Karpas-422 (cell line): ENCODE measurements around the gene IL2RG. TPM values are rescaled to one million over a fixed set of nuclear protein-coding genes. Genes with fewer than 3 reads are reported as not detected.

Experiments used
- DNase-seq: peaks from one replicate; pipeline ENCODE4 v3.0.0-alpha.2; 2015
- H2AFZ ChIP-seq: fragments of 200-600 bp; sonication (generic); 2 replicates; pipeline ENCODE4 v1.6.1; 2014; ENCODE audit warnings: antibody characterized with exemption, low read length, mixed read lengths
- H3K27ac ChIP-seq: fragments of 200-600 bp; sonication (generic); 2 replicates; pipeline ENCODE4 v1.5.1; 2014; ENCODE audit warnings: mild to moderate bottlenecking, low read length, moderate library complexity
- H3K27me3 ChIP-seq: fragments of 200-600 bp; sonication (generic); 2 replicates; pipeline ENCODE4 v1.6.1; 2014; ENCODE audit warnings: low read length, mixed read lengths
- H3K36me3 ChIP-seq: fragments of 200-600 bp; sonication (generic); 2 replicates; pipeline ENCODE4 v1.6.1; 2014; ENCODE audit warnings: low read length, mixed read lengths; ENCODE audit not compliant: insufficient read depth
- H3K4me1 ChIP-seq: fragments of 200-600 bp; sonication (generic); 2 replicates; pipeline ENCODE4 v1.6.1; 2014; ENCODE audit warnings: mild to moderate bottlenecking, low read length, mixed read lengths
- H3K4me2 ChIP-seq: fragments of 200-600 bp; sonication (generic); 2 replicates; pipeline ENCODE4 v1.6.1; 2014; ENCODE audit warnings: low read length, low read depth, mild to moderate bottlenecking; ENCODE audit not compliant: poor library complexity, severe bottlenecking
- H3K4me3 ChIP-seq: fragments of 200-600 bp; sonication (generic); 2 replicates; pipeline ENCODE4 v1.5.1; 2014; ENCODE audit warnings: mild to moderate bottlenecking, antibody characterized with exemption, low read length, mixed read lengths
- H3K79me2 ChIP-seq: fragments of 200-600 bp; sonication (generic); 2 replicates; pipeline ENCODE4 v1.6.1; 2014; ENCODE audit warnings: mild to moderate bottlenecking, low read length, mixed read lengths
- H3K9ac ChIP-seq: fragments of 200-600 bp; sonication (generic); 2 replicates; pipeline ENCODE4 v1.6.0; 2014; ENCODE audit warnings: low read length
- H3K9me2 ChIP-seq: fragments of 200-600 bp; sonication (generic), shearing (Covaris generic); replicated peaks from 2 replicates; pipeline ENCODE4 v1.6.0; 2014; ENCODE audit warnings: mild to moderate bottlenecking, low read length, moderate library complexity; ENCODE audit not compliant: insufficient read depth
- H3K9me3 ChIP-seq: fragments of 300-700, 200-600 bp; sonication (generic); 2 replicates; pipeline ENCODE4 v1.6.1; 2014; ENCODE audit warnings: low read length, mixed read lengths
- H4K20me1 ChIP-seq: fragments of 200-600 bp; sonication (generic); 2 replicates; pipeline ENCODE4 v1.6.1; 2014; ENCODE audit warnings: mild to moderate bottlenecking, antibody characterized with exemption, low read length, low read depth; ENCODE audit not compliant: insufficient read depth
- total RNA-seq: library from RNA; depleted of rRNA; stranded (reverse); fragments of >200 nt; shearing (Covaris generic); gene quantifications from 2 replicates; pipeline ENCODE4 v1.2.3, GENCODE V29; 2014; ENCODE audit warnings: low replicate concordance

The IL2RG gene
- total RNA-seq, 1 experiment from 2014 or later = 9.1 TPM

DNA sequence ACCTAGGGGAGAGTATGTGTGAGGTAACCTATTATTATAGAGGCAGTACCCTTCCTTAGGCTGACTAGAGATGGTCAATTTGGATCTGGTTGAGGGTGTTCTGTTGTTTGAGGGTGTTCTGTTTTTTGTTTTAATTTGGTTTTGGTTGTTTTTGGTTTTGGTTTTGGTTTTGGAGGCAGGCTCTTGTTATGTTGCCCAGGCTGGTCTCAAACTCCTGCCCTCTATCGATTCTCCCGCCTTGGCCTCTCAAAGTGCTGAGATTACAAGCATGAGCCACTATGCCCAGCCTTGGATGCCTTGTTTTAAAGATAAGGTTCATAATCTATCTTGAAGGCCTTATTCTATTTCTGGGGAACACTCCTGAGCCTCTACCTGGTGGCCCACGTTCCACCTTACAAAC lies 5.7 kb downstream of the IL2RG start:
- Histone ChIP-seq H3K27me3 (no peaks in the 10 kb centered on the region), H3K27ac (no peak overlapping the region), H3K4me2 (no peak overlapping the region), H3K9ac (no peak overlapping the region), H3K9me3 (no peaks in the 10 kb centered on the region), H3K4me1 (peaks cover 9% of the 10 kb centered on the region), H4K20me1 (no peaks in the 10 kb centered on the region), H3K79me2 (no peaks in the 10 kb centered on the region), H3K9me2 (no peaks in the 10 kb centered on the region), H3K36me3 (no peaks in the 10 kb centered on the region), H2AFZ (no peak overlapping the region), H3K4me3 (no peak overlapping the region)
- no peak for DNase-seq

- Histone ChIP-seq H3K4me3 (no peak overlapping the region), H3K9me2 (no peaks in the 10 kb centered on the region), H3K36me3 (no peaks in the 10 kb centered on the region), H3K4me1 (peaks cover 9% of the 10 kb centered on the region), H3K9ac (no peak overlapping the region), H4K20me1 (no peaks in the 10 kb centered on the region), H3K27ac (no peak overlapping the region), H3K4me2 (no peak overlapping the region), H3K79me2 (no peaks in the 10 kb centered on the region), H2AFZ (peak overlapping the region; percentile 62; the same call in 1 of the 2 replicates), H3K9me3 (no peaks in the 10 kb centered on the region), H3K27me3 (no peaks in the 10 kb centered on the region)
- DNase-seq = no peak
These were observed 8.0 kb downstream of the IL2RG start for GRCh38 chrX:71103110-71103983.

- H3K36me3 ChIP-seq = no peaks in the 10 kb centered on the region
- no peak overlapping the region for H3K27ac ChIP-seq
- H3K9me2 ChIP-seq = no peaks in the 10 kb centered on the region
- H3K4me3 ChIP-seq = no peak overlapping the region
- no peaks in the 10 kb centered on the region for H3K27me3 ChIP-seq
- peaks cover 9% of the 10 kb centered on the region for H3K4me1 ChIP-seq
- H3K9ac ChIP-seq = no peak overlapping the region
- H3K4me2 ChIP-seq = no peak overlapping the region
- H2AFZ ChIP-seq = no peak overlapping the region
- no peaks in the 10 kb centered on the region for H3K9me3 ChIP-seq
- DNase-seq = no peak
- H3K79me2 ChIP-seq = no peaks in the 10 kb centered on the region
- H4K20me1 ChIP-seq = no peaks in the 10 kb centered on the region
These were observed 9.1 kb downstream of the IL2RG start for GRCh38 chrX:71102292-71102691.

DNA sequence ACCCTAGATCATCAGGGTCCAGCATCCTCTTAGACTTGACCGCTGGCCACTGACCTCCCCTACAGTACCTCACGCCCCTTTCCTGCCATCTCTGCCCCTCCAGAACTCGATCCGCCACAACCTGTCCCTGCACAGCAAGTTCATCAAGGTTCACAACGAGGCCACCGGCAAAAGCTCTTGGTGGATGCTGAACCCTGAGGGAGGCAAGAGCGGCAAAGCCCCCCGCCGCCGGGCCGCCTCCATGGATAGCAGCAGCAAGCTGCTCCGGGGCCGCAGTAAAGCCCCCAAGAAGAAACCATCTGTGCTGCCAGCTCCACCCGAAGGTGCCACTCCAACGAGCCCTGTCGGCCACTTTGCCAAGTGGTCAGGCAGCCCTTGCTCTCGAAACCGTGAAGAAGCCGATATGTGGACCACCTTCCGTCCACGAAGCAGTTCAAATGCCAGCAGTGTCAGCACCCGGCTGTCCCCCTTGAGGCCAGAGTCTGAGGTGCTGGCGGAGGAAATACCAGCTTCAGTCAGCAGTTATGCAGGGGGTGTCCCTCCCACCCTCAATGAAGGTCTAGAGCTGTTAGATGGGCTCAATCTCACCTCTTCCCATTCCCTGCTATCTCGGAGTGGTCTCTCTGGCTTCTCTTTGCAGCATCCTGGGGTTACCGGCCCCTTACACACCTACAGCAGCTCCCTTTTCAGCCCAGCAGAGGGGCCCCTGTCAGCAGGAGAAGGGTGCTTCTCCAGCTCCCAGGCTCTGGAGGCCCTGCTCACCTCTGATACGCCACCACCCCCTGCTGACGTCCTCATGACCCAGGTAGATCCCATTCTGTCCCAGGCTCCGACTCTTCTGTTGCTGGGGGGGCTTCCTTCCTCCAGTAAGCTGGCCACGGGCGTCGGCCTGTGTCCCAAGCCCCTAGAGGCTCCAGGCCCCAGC lies 10.5 kb downstream of the IL2RG start:
- no peaks in the 10 kb centered on the region for H3K9me2 ChIP-seq
- H3K4me2 ChIP-seq = no peak overlapping the region
- H3K9me3 ChIP-seq = no peaks in the 10 kb centered on the region
- no peak overlapping the region for H2AFZ ChIP-seq
- no peak for DNase-seq
- H3K79me2 ChIP-seq = no peaks in the 10 kb centered on the region
- no peaks in the 10 kb centered on the region for H4K20me1 ChIP-seq
- H3K4me1 ChIP-seq = peaks cover 16% of the 10 kb centered on the region
- no peaks in the 10 kb centered on the region for H3K36me3 ChIP-seq
- H3K4me3 ChIP-seq = no peak overlapping the region
- H3K27me3 ChIP-seq = no peaks in the 10 kb centered on the region
- H3K9ac ChIP-seq = no peak overlapping the region
- H3K27ac ChIP-seq = no peak overlapping the region

GRCh38 chrX:71099736-71100135 lies 11.6 kb downstream of the IL2RG start:
- Histone ChIP-seq H3K79me2 (no peaks in the 10 kb centered on the region), H3K9ac (no peak overlapping the region), H3K9me2 (no peaks in the 10 kb centered on the region), H3K36me3 (no peaks in the 10 kb centered on the region), H2AFZ (no peak overlapping the region), H3K4me1 (peaks cover 23% of the 10 kb centered on the region), H3K27ac (no peak overlapping the region), H3K27me3 (no peaks in the 10 kb centered on the region), H3K4me2 (no peak overlapping the region), H4K20me1 (no peaks in the 10 kb centered on the region), H3K4me3 (no peak overlapping the region), H3K9me3 (no peaks in the 10 kb centered on the region)
- no peak for DNase-seq

GRCh38 chrX:71098951-71099506 lies 12.3 kb downstream of the IL2RG start:
- Histone ChIP-seq H3K4me2 (no peak overlapping the region), H3K79me2 (no peaks in the 10 kb centered on the region), H3K4me1 (peaks cover 24% of the 10 kb centered on the region), H3K9me2 (no peaks in the 10 kb centered on the region), H3K9me3 (no peaks in the 10 kb centered on the region), H3K27ac (no peak overlapping the region), H2AFZ (no peak overlapping the region), H3K36me3 (no peaks in the 10 kb centered on the region), H3K9ac (no peak overlapping the region), H3K27me3 (no peaks in the 10 kb centered on the region), H4K20me1 (no peaks in the 10 kb centered on the region), H3K4me3 (no peak overlapping the region)
- DNase-seq = no peak

GRCh38 chrX:71098302-71098701 lies 13.1 kb downstream of the IL2RG start:
- H3K9me2 ChIP-seq = no peaks in the 10 kb centered on the region
- H3K79me2 ChIP-seq = no peaks in the 10 kb centered on the region
- no peak overlapping the region for H3K27ac ChIP-seq
- no peaks in the 10 kb centered on the region for H4K20me1 ChIP-seq
- H3K9me3 ChIP-seq = no peaks in the 10 kb centered on the region
- no peak overlapping the region for H3K4me3 ChIP-seq
- H3K4me1 ChIP-seq = peaks cover 20% of the 10 kb centered on the region
- H3K36me3 ChIP-seq = no peaks in the 10 kb centered on the region
- H2AFZ ChIP-seq = no peak overlapping the region
- no peak overlapping the region for H3K4me2 ChIP-seq
- H3K9ac ChIP-seq = no peak overlapping the region
- H3K27me3 ChIP-seq = no peaks in the 10 kb centered on the region
- DNase-seq = peak; percentile 77

DNA sequence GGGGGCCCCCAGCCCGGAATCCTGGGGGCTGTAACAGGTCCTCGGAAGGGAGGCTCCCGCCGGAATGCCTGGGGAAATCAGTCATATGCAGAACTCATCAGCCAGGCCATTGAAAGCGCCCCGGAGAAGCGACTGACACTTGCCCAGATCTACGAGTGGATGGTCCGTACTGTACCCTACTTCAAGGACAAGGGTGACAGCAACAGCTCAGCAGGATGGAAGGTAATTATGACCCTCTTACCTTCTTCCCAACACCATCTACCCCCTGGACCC lies 14.7 kb downstream of the IL2RG start:
- Histone ChIP-seq H4K20me1 (no peaks in the 10 kb centered on the region), H3K9ac (peak overlapping the region; percentile 64), H3K4me2 (peak overlapping the region; percentile 70), H3K9me3 (no peaks in the 10 kb centered on the region), H3K4me3 (peak overlapping the region; percentile 69), H3K27ac (no peak overlapping the region), H3K9me2 (no peaks in the 10 kb centered on the region), H3K79me2 (no peaks in the 10 kb centered on the region), H2AFZ (no peak overlapping the region), H3K4me1 (peaks cover 15% of the 10 kb centered on the region), H3K27me3 (no peaks in the 10 kb centered on the region), H3K36me3 (no peaks in the 10 kb centered on the region)
- no peak for DNase-seq
